GM23248 (cell line): ENCODE data around the gene PTPRD. TPM values are rescaled to one million over a fixed set of nuclear protein-coding genes. Genes with fewer than 3 reads are reported as not detected.

Experiments
- DNase-seq: peaks from one replicate; pipeline ENCODE4 v3.0.0-alpha.2; 2015
- H2AFZ ChIP-seq: fragments of 200-600 bp; sonication (generic); 2 replicates; pipeline ENCODE4 v1.6.1; 2016; ENCODE audit warnings: antibody characterized with exemption
- H3F3A ChIP-seq: fragments of 200-600 bp; sonication (generic); 2 replicates; pipeline ENCODE4 v1.6.1; 2016; ENCODE audit warnings: mild to moderate bottlenecking, antibody characterized with exemption, mixed run types; ENCODE audit not compliant: insufficient read depth
- H3K27ac ChIP-seq: fragments of 200-600 bp; sonication (generic); 2 replicates; pipeline ENCODE4 v1.5.1; 2016; ENCODE audit warnings: mild to moderate bottlenecking
- H3K27me3 ChIP-seq: fragments of 200-600 bp; sonication (generic); replicated peaks from 2 replicates; pipeline ENCODE4 v1.6.1; 2016; ENCODE audit warnings: mild to moderate bottlenecking; ENCODE audit not compliant: insufficient read depth
- H3K36me3 ChIP-seq: fragments of 200-600 bp; sonication (generic); 2 replicates; pipeline ENCODE4 v1.6.1; 2016; ENCODE audit warnings: low read depth, mild to moderate bottlenecking
- H3K4me1 ChIP-seq: fragments of 200-600 bp; sonication (generic); 2 replicates; pipeline ENCODE4 v1.6.1; 2016; ENCODE audit warnings: mild to moderate bottlenecking; ENCODE audit not compliant: insufficient read depth
- H3K4me2 ChIP-seq: fragments of 200-600 bp; sonication (generic); one replicate; pipeline ENCODE4 v1.6.1; 2016; ENCODE audit warnings: mild to moderate bottlenecking; ENCODE audit not compliant: unreplicated experiment
- H3K4me3 ChIP-seq: fragments of 200-600 bp; sonication (generic); 2 replicates; pipeline ENCODE4 v1.5.1; 2016; ENCODE audit warnings: mild to moderate bottlenecking
- H3K79me2 ChIP-seq: fragments of 200-600 bp; sonication (generic); 2 replicates; pipeline ENCODE4 v1.6.1; 2016; ENCODE audit warnings: mild to moderate bottlenecking; ENCODE audit not compliant: insufficient read depth
- H3K9ac ChIP-seq: fragments of 200-600 bp; sonication (generic); 2 replicates; pipeline ENCODE4 v1.6.1; 2016; ENCODE audit warnings: mild to moderate bottlenecking
- H3K9me2 ChIP-seq: fragments of 200-600 bp; sonication (generic); 2 replicates; pipeline ENCODE4 v1.6.1; 2016; ENCODE audit warnings: mixed run types, mild to moderate bottlenecking, moderate library complexity; ENCODE audit not compliant: insufficient read depth
- H3K9me3 ChIP-seq: fragments of 200-600 bp; sonication (generic); one replicate; pipeline ENCODE4 v1.6.1; 2017; ENCODE audit warnings: low read depth
- H4K20me1 ChIP-seq: fragments of 200-600 bp; sonication (generic); 2 replicates; pipeline ENCODE4 v1.6.0; 2016; ENCODE audit not compliant: insufficient read depth
- EZH2 ChIP-seq: fragments of 200-600 bp; sonication (generic); IDR thresholded peaks from 2 replicates; pipeline ENCODE4 v1.6.1; 2018; ENCODE audit warnings: antibody characterized with exemption, mild to moderate bottlenecking; ENCODE audit not compliant: insufficient read depth, poor library complexity, severe bottlenecking
- EZH2phosphoT487 ChIP-seq: fragments of 200-600 bp; sonication (generic); IDR thresholded peaks from 2 replicates; pipeline ENCODE4 v1.6.1; 2018; ENCODE audit warnings: antibody characterized with exemption, moderate library complexity, mild to moderate bottlenecking, low read depth; ENCODE audit not compliant: insufficient read depth
- WGBS, 2 experiments: methylation state at CpG; one replicate each; pipeline ENCODE4 v1.1.6; 2015 to 2017; ENCODE audit warnings: low lambda C conversion rate in 2 of 2, low coverage in 1 of 2; ENCODE audit errors: missing lambda C conversion rate in 2 of 2; 5-methylcytosine and 5-hydroxymethylcytosine counted together
- in situ Hi-C: fragments of 300-500 bp; cut with MboI; formaldehyde crosslinking; loops from 2 replicates; pipeline ENCODE4 v1.15.0; 2020
- polyA plus RNA-seq: library from polyadenylated mRNA; unstranded; fragments of >200 nt; fragmentation: Nextera tagmentation; extraction: Ambion mirVana; gene quantifications from 2 replicates; pipeline ENCODE4 v1.2.1, GENCODE V29; 2016
- total RNA-seq: library from RNA; depleted of rRNA; stranded (reverse); fragments of >200 nt; shearing (Covaris generic); gene quantifications from 2 replicates; pipeline ENCODE4 v1.2.3, GENCODE V29; 2014

PTPRD gene
- total and polyA plus RNA-seq, 2 experiments from 2014 or later, result 0.05 TPM; not detected in 1

GRCh38 chr9:8424786-8425410, 2187.9 kb downstream of the PTPRD start:
- no peak for DNase-seq
- no peaks in the 10 kb centered on the region for H3K36me3 ChIP-seq
- no peaks in the 10 kb centered on the region for H4K20me1 ChIP-seq
- H3K9ac ChIP-seq, result no peak overlapping the region
- in situ Hi-C loops, result no loop called here
- H3K4me2 ChIP-seq, result no peak overlapping the region
- TF ChIP-seq EZH2phosphoT487, result no peak
- TF ChIP-seq EZH2, result no peak
- no peak overlapping the region for H3K27ac ChIP-seq
- H3K27me3 ChIP-seq, result no peaks in the 10 kb centered on the region
- no peaks in the 10 kb centered on the region for H3K9me2 ChIP-seq
- no peaks in the 10 kb centered on the region for H3F3A ChIP-seq
- H3K4me3 ChIP-seq, result no peak overlapping the region
- no peaks in the 10 kb centered on the region for H3K9me3 ChIP-seq
- H3K79me2 ChIP-seq, result no peaks in the 10 kb centered on the region
- no peaks in the 10 kb centered on the region for H3K4me1 ChIP-seq
- no peak overlapping the region for H2AFZ ChIP-seq
- 10 to 20% methylated on average over 3 of the region's 3 CpGs for WGBS, 2 experiments

- no peaks in the 10 kb centered on the region for H3K9me2 ChIP-seq
- no peak overlapping the region for H3K4me2 ChIP-seq
- H2AFZ ChIP-seq, result no peak overlapping the region
- TF ChIP-seq EZH2phosphoT487 (no peak), EZH2 (no peak)
- no peak for DNase-seq
- no peaks in the 10 kb centered on the region for H4K20me1 ChIP-seq
- H3K27ac ChIP-seq, result no peak overlapping the region
- no peaks in the 10 kb centered on the region for H3K27me3 ChIP-seq
- no peaks in the 10 kb centered on the region for H3F3A ChIP-seq
- H3K4me3 ChIP-seq, result no peak overlapping the region
- H3K79me2 ChIP-seq, result no peaks in the 10 kb centered on the region
- H3K36me3 ChIP-seq, result no peaks in the 10 kb centered on the region
- in situ Hi-C loops, result no loop called here
- no peaks in the 10 kb centered on the region for H3K4me1 ChIP-seq
- 1 to 6% methylated on average over 2 of the region's 2 CpGs for WGBS, 2 experiments
- H3K9ac ChIP-seq, result no peak overlapping the region
- H3K9me3 ChIP-seq, result no peaks in the 10 kb centered on the region
Observed at GRCh38 chr9:8420416-8420815, 2192.4 kb downstream of the PTPRD start.

GRCh38 chr9:8419596-8420275, 2193.1 kb downstream of the PTPRD start:
- H3K9me3 ChIP-seq, result no peaks in the 10 kb centered on the region

GRCh38 chr9:8417341-8417740, 2195.5 kb downstream of the PTPRD start:
- Histone ChIP-seq H3K9me3 (no peaks in the 10 kb centered on the region), H3K4me2 (no peak overlapping the region), H3K27ac (no peak overlapping the region), H3K27me3 (no peaks in the 10 kb centered on the region), H2AFZ (no peak overlapping the region), H4K20me1 (no peaks in the 10 kb centered on the region), H3K79me2 (no peaks in the 10 kb centered on the region), H3K9me2 (no peaks in the 10 kb centered on the region), H3K36me3 (no peaks in the 10 kb centered on the region), H3K4me3 (no peak overlapping the region), H3K4me1 (no peaks in the 10 kb centered on the region), H3F3A (no peaks in the 10 kb centered on the region), H3K9ac (no peak overlapping the region)
- no peak for TF ChIP-seq EZH2phosphoT487
- no peak for TF ChIP-seq EZH2
- WGBS, 2 experiments, result 0% methylated on average over 1 of the region's 1 CpG
- in situ Hi-C loops, result no loop called here
- DNase-seq, result no peak

More at GRCh38 chr9:8419596-8420275, 2193.1 kb downstream of the PTPRD start:
- H3K27ac ChIP-seq, result no peak overlapping the region
- H2AFZ ChIP-seq, result no peak overlapping the region
- H3K79me2 ChIP-seq, result no peaks in the 10 kb centered on the region
- TF ChIP-seq EZH2, result no peak
- TF ChIP-seq EZH2phosphoT487, result no peak
- no peak overlapping the region for H3K4me2 ChIP-seq
- no peaks in the 10 kb centered on the region for H3K27me3 ChIP-seq
- DNase-seq, result no peak
- no peaks in the 10 kb centered on the region for H4K20me1 ChIP-seq
- H3K4me1 ChIP-seq, result no peaks in the 10 kb centered on the region
- H3K36me3 ChIP-seq, result no peaks in the 10 kb centered on the region
- H3K4me3 ChIP-seq, result no peak overlapping the region
- in situ Hi-C loops, result no loop called here
- H3K9me2 ChIP-seq, result no peaks in the 10 kb centered on the region
- H3K9ac ChIP-seq, result no peak overlapping the region
- no peaks in the 10 kb centered on the region for H3F3A ChIP-seq
- WGBS, 2 experiments, result 1 to 6% methylated on average over 3 of the region's 3 CpGs
